ENCODE measurements around the gene INPP5K.

Gene INPP5K

GRCh38 chr17:1521086-1521640 is 4.8 kb upstream of the INPP5K start:
- H2BK12ac ChIP-seq (ENCODE audit: low read length): no peak overlapping the region
- no peak overlapping the region for H4K8ac ChIP-seq (ENCODE audit: low read depth, low read length)
- DNase-seq: no peak
- H3K27ac ChIP-seq (ENCODE audit: low read depth, low read length): no peak overlapping the region
- no peak overlapping the region for H3K4ac ChIP-seq (ENCODE audit: low read depth, low read length)
- no peak overlapping the region for H2BK120ac ChIP-seq (ENCODE audit: insufficient read depth, low read length, poor library complexity)
- H3K79me1 ChIP-seq (ENCODE audit: low read length): peaks cover 4% of the 10 kb centered on the region
- no peak overlapping the region for H3K9ac ChIP-seq (ENCODE audit: low read length)
- H3K4me3 ChIP-seq (ENCODE audit: low read depth, low read length): no peak overlapping the region
- H3K9me3 ChIP-seq (ENCODE audit: insufficient read depth, low read depth, low read length): no peaks in the 10 kb centered on the region
- H3K18ac ChIP-seq (ENCODE audit: low read length): no peak overlapping the region
- H3K36me3 ChIP-seq (ENCODE audit: control insufficient read depth in 1 of 2, insufficient read depth in 2 of 2, low read length in 2 of 2): peaks cover 18 to 45% of the 10 kb centered on the region in 2 experiments
- no peak overlapping the region for H2BK5ac ChIP-seq (ENCODE audit: low read depth, low read length, poor library complexity)
- H2AK5ac ChIP-seq (ENCODE audit: low read length): no peak overlapping the region
- peaks cover 0 to 2% of the 10 kb centered on the region in 2 experiments for H3K4me1 ChIP-seq (ENCODE audit: control insufficient read depth in 1 of 2, insufficient read depth in 2 of 2, low read length in 2 of 2)
- no peaks in the 10 kb centered on the region for H3K27me3 ChIP-seq (ENCODE audit: insufficient read depth, low read length)
- no peak overlapping the region for H2AFZ ChIP-seq (ENCODE audit: insufficient read depth, low read length, poor library complexity)
- no peak overlapping the region for H3K4me2 ChIP-seq (ENCODE audit: low read length)
- WGBS (ENCODE audit: extremely low coverage, insufficient coverage, insufficient read length): no CpG with 5 or more reads among the region's 10 CpGs
- H3K14ac ChIP-seq (ENCODE audit: low read length): no peak overlapping the region
- peaks cover 3% of the 10 kb centered on the region for H3K79me2 ChIP-seq (ENCODE audit: control insufficient read depth, insufficient read depth, low read length, poor library complexity)
- H3K23ac ChIP-seq (ENCODE audit: low read length): no peak overlapping the region
- H4K12ac ChIP-seq (ENCODE audit: low read depth, low read length): no peak overlapping the region
- H4K91ac ChIP-seq (ENCODE audit: low read depth, low read length): no peak overlapping the region

- DNase-seq: no peak
- Histone ChIP-seq H3K23ac (ENCODE audit: low read length) (no peak overlapping the region), H3K36me3 (ENCODE audit: control insufficient read depth in 1 of 2, insufficient read depth in 2 of 2, low read length in 2 of 2) (peaks cover 16 to 39% of the 10 kb centered on the region in 2 experiments), H4K12ac (ENCODE audit: low read depth, low read length) (no peak overlapping the region), H3K79me2 (ENCODE audit: control insufficient read depth, insufficient read depth, low read length, poor library complexity) (peaks cover 5% of the 10 kb centered on the region), H3K79me1 (ENCODE audit: low read length) (peaks cover 6% of the 10 kb centered on the region), H4K91ac (ENCODE audit: low read depth, low read length) (no peak overlapping the region), H3K4ac (ENCODE audit: low read depth, low read length) (no peak overlapping the region), H3K9ac (ENCODE audit: low read length) (no peak overlapping the region), H2BK5ac (ENCODE audit: low read depth, low read length, poor library complexity) (no peak overlapping the region), H3K18ac (ENCODE audit: low read length) (no peak overlapping the region), H3K9me3 (ENCODE audit: insufficient read depth, low read depth, low read length) (no peaks in the 10 kb centered on the region), H2BK12ac (ENCODE audit: low read length) (no peak overlapping the region), H3K4me3 (ENCODE audit: low read depth, low read length) (no peak overlapping the region), H3K4me2 (ENCODE audit: low read length) (no peak overlapping the region), H4K8ac (ENCODE audit: low read depth, low read length) (no peak overlapping the region), H2AK5ac (ENCODE audit: low read length) (no peak overlapping the region), H2AFZ (ENCODE audit: insufficient read depth, low read length, poor library complexity) (no peak overlapping the region), H2BK120ac (ENCODE audit: insufficient read depth, low read length, poor library complexity) (no peak overlapping the region), H3K14ac (ENCODE audit: low read length) (no peak overlapping the region), H3K27ac (ENCODE audit: low read depth, low read length) (no peak overlapping the region), H3K27me3 (ENCODE audit: insufficient read depth, low read length) (no peaks in the 10 kb centered on the region), H3K4me1 (ENCODE audit: control insufficient read depth in 1 of 2, insufficient read depth in 2 of 2, low read length in 2 of 2) (peaks cover 4 to 5% of the 10 kb centered on the region in 2 experiments)
- WGBS (ENCODE audit: extremely low coverage, insufficient coverage, insufficient read length): no CpG with 5 or more reads among the region's 7 CpGs
Measured at GRCh38 chr17:1519678-1520077, 3.3 kb upstream of the INPP5K start.

GRCh38 chr17:1518410-1518809 is 2.0 kb upstream of the INPP5K start:
- H3K4me1 ChIP-seq (ENCODE audit: control insufficient read depth in 1 of 2, insufficient read depth in 2 of 2, low read length in 2 of 2): peaks cover 4 to 5% of the 10 kb centered on the region in 2 experiments
- H4K91ac ChIP-seq (ENCODE audit: low read depth, low read length): no peak overlapping the region
- H3K14ac ChIP-seq (ENCODE audit: low read length): no peak overlapping the region
- WGBS (ENCODE audit: extremely low coverage, insufficient coverage, insufficient read length): no CpG with 5 or more reads among the region's 2 CpGs
- H2AFZ ChIP-seq (ENCODE audit: insufficient read depth, low read length, poor library complexity): no peak overlapping the region
- H2BK5ac ChIP-seq (ENCODE audit: low read depth, low read length, poor library complexity): no peak overlapping the region
- H3K4me2 ChIP-seq (ENCODE audit: low read length): no peak overlapping the region
- H2AK5ac ChIP-seq (ENCODE audit: low read length): no peak overlapping the region
- H3K23ac ChIP-seq (ENCODE audit: low read length): no peak overlapping the region
- H4K12ac ChIP-seq (ENCODE audit: low read depth, low read length): peak overlapping the region; percentile 8
- no peak overlapping the region for H2BK120ac ChIP-seq (ENCODE audit: insufficient read depth, low read length, poor library complexity)
- no peak overlapping the region for H3K4ac ChIP-seq (ENCODE audit: low read depth, low read length)
- no peak overlapping the region for H4K8ac ChIP-seq (ENCODE audit: low read depth, low read length)
- no peak overlapping the region for H3K4me3 ChIP-seq (ENCODE audit: low read depth, low read length)
- peaks cover 2% of the 10 kb centered on the region for H3K9me3 ChIP-seq (ENCODE audit: insufficient read depth, low read depth, low read length)
- no peaks in the 10 kb centered on the region for H3K27me3 ChIP-seq (ENCODE audit: insufficient read depth, low read length)
- H3K79me2 ChIP-seq (ENCODE audit: control insufficient read depth, insufficient read depth, low read length, poor library complexity): peaks cover 5% of the 10 kb centered on the region
- H3K79me1 ChIP-seq (ENCODE audit: low read length): peaks cover 6% of the 10 kb centered on the region
- H3K18ac ChIP-seq (ENCODE audit: low read length): no peak overlapping the region
- peaks cover 20 to 44% of the 10 kb centered on the region in 2 experiments for H3K36me3 ChIP-seq (ENCODE audit: control insufficient read depth in 1 of 2, insufficient read depth in 2 of 2, low read length in 2 of 2)
- no peak overlapping the region for H3K27ac ChIP-seq (ENCODE audit: low read depth, low read length)
- H2BK12ac ChIP-seq (ENCODE audit: low read length): no peak overlapping the region
- DNase-seq: no peak
- no peak overlapping the region for H3K9ac ChIP-seq (ENCODE audit: low read length)

- H2BK5ac ChIP-seq (ENCODE audit: low read depth, low read length, poor library complexity): no peak overlapping the region
- no peak overlapping the region for H3K27ac ChIP-seq (ENCODE audit: low read depth, low read length)
- peak overlapping the region; percentile 74 for H4K8ac ChIP-seq (ENCODE audit: low read depth, low read length)
- H3K18ac ChIP-seq (ENCODE audit: low read length): peak overlapping the region; percentile 66
- WGBS (ENCODE audit: extremely low coverage, insufficient coverage, insufficient read length): no CpG with 5 or more reads among the region's 31 CpGs
- peak; percentile 71 to 86 for DNase-seq
- H3K14ac ChIP-seq (ENCODE audit: low read length): peak overlapping the region; percentile 69
- H3K79me1 ChIP-seq (ENCODE audit: low read length): peaks cover 6% of the 10 kb centered on the region
- H3K79me2 ChIP-seq (ENCODE audit: control insufficient read depth, insufficient read depth, low read length, poor library complexity): peaks cover 5% of the 10 kb centered on the region
- H4K12ac ChIP-seq (ENCODE audit: low read depth, low read length): peak overlapping the region; percentile 13
- H3K9me3 ChIP-seq (ENCODE audit: insufficient read depth, low read depth, low read length): peaks cover 2% of the 10 kb centered on the region
- no peaks in the 10 kb centered on the region for H3K27me3 ChIP-seq (ENCODE audit: insufficient read depth, low read length)
- no peak overlapping the region for H3K23ac ChIP-seq (ENCODE audit: low read length)
- H2BK12ac ChIP-seq (ENCODE audit: low read length): no peak overlapping the region
- peak overlapping the region; percentile 65 for H2AFZ ChIP-seq (ENCODE audit: insufficient read depth, low read length, poor library complexity)
- peaks cover 4 to 5% of the 10 kb centered on the region in 2 experiments for H3K4me1 ChIP-seq (ENCODE audit: control insufficient read depth in 1 of 2, insufficient read depth in 2 of 2, low read length in 2 of 2)
- H3K36me3 ChIP-seq (ENCODE audit: control insufficient read depth in 1 of 2, insufficient read depth in 2 of 2, low read length in 2 of 2): peaks cover 20 to 40% of the 10 kb centered on the region in 2 experiments
- no peak overlapping the region for H2BK120ac ChIP-seq (ENCODE audit: insufficient read depth, low read length, poor library complexity)
- H4K91ac ChIP-seq (ENCODE audit: low read depth, low read length): peak overlapping the region; percentile 11
- peak overlapping the region; percentile 88 for H3K9ac ChIP-seq (ENCODE audit: low read length)
- no peak overlapping the region for H2AK5ac ChIP-seq (ENCODE audit: low read length)
- H3K4ac ChIP-seq (ENCODE audit: low read depth, low read length): peak overlapping the region; percentile 54
- H3K4me3 ChIP-seq (ENCODE audit: low read depth, low read length): peak overlapping the region; percentile 99
- H3K4me2 ChIP-seq (ENCODE audit: low read length): peak overlapping the region; percentile 99
Measured at GRCh38 chr17:1515640-1516387, 598 bp downstream of the INPP5K start.

Measured in trophoblast cell (in vitro differentiated cells and primary cell).